GM21423 (cell line): Measurements from ENCODE around the gene NT5DC2.

Source experiments
- ATAC-seq: cut with Tn5 transposase; IDR thresholded peaks from one replicate; pipeline ENCODE4 v1.9.1; 2021; ENCODE audit warnings: mild to moderate bottlenecking, moderate library complexity; ENCODE audit not compliant: unreplicated experiment

The NT5DC2 gene

DNA sequence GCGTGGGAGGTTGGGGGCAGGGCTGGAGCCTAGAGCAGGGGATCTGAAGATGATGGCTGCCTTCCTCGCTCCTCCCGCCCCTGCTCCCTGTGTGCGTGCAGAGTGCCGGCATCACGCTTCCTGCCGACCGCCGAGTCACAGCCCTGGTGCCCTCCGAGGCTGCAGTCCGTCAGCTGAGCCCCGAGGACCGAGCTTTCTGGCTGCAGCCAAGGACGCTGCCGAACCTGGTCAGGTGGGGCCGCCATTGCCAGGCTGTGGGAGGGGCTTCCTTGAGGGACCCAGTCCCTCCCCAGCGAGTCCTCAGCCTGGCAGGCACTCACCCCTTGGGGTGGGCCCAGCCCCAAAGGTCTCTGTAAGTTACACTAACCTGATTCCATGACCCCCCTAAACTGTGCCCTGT lies 20.9 kb downstream of the NT5DC2 start:
- no peak for ATAC-seq

DNA sequence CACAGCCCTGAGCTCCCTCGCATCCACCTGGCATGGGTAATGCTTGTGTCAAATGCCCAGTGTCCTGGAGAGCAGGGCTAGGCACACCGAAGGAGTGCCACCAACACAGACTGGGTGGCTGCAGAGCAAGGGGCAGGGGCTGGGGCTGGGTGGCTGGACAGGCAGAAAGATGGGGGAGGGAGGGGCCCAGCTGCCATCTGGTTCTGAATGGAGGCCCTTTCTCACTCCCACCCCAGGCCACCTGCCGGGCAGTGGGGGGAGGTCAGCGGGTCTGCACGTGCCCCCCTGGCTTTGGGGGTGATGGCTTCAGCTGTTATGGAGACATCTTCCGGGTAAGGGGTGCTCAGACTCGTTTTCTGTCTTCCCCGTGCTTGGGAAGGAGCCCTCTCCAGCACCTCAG lies 21.6 kb downstream of the NT5DC2 start:
- ATAC-seq = no peak

DNA sequence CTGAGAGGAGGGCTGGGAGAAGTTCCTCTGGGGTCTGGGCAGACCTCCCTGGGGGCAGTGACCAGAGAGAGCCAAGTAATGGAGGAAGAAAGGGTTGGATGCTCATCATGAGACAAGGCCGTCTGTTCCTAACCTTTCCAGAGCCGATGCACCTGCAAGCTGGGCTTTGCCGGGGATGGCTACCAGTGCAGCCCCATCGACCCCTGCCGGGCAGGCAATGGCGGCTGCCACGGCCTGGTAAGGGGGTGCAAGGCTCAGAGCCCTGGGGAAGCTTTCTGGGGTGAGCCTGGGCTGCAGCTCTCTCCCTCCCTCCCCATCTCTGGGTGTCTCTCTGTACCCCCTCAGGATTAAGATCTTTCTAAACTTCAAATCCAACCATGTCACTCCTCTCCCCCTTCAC lies 22.1 kb downstream of the NT5DC2 start:
- ATAC-seq = no peak

DNA sequence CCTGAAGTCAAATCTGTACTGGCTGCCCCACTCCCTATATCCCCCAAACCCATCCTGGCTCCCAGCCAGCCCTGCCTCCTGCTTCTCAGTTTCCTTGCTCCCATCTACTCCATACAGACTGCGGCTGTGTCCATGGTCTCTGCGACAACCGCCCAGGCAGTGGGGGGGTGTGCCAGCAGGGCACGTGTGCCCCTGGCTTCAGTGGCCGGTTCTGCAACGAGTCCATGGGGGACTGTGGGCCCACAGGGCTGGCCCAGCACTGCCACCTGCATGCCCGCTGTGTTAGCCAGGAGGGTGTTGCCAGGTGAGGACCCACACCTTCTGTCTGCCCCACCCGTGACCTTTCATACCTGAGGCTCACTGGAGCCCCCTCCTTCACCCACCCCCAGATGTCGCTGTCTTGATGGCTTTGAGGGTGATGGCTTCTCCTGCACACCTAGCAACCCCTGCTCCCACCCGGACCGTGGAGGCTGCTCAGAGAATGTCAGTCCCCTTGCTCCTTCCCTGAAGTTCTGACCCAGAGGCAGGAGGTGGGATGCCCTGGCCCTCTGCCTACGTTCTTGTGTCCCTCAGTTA lies 23.8 kb downstream of the NT5DC2 start:
- ATAC-seq = no peak

DNA sequence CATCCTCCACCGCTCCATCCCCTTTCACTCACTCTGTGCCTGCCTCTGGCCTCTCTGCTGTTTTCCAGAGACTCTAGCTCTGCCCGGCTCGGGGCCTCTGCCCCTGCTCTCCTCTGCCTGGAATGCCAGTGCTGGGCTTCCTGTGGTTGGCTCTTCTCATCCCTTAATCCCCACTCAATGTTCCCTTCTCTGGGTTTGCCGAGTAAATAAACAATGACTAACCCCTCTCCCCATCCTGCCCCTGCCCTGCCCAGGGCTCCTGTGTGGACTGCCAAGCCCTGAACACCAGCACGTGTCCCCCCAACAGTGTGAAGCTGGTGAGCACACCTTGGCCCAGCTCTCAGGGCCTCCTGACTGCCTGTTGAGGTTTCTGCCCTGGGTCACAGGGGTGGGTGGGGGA lies 26.3 kb downstream of the NT5DC2 start:
- no peak for ATAC-seq

DNA sequence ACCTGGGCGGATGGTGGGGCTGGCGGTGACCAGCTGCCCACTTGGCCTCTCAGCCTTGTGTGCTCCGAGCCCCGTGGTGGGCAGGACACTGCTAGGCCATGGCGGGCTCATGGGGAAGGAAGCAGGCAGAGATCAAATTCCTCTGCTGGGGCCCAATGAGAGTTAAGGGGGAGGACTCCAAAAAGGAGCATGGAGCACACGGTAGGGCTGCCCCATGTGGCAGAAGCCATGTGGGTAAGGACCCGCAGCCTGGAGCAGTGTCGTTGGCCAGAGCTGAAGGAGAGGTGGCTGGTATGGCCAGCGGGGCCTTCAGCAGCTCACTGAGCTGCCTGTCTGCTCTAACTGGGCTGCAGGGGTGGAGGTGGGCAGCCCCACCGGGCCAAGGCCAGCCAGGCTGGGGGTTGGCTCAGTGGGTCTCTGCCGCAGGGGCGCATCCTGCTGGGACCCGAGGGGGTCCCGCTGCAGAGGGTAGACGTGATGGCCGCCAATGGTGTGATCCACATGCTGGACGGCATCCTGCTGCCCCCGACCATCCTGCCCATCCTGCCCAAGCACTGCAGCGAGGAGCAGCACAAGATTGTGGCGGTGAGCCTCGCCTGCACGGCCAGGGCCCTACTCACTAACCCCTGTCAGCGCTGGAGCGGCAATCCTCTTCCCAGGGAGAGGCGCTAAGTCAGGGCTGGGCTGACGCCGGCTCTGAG lies 27.2 kb downstream of the NT5DC2 start:
- ATAC-seq = no peak

DNA sequence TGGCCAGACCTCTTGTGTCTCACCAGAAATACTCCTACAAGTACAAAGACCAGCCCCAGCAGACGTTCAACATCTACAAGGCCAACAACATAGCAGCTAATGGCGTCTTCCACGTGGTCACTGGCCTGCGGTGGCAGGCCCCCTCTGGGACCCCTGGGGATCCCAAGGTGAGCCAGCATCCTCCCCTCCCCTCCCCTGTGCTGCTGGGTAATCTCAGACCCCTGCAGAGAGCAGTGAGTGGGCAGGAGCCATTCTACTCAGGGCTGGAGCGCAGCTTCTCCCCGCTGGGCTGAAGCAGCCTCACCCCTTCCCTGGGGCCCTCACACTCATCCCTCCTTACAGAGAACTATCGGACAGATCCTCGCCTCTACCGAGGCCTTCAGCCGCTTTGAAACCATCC lies 28.7 kb downstream of the NT5DC2 start:
- ATAC-seq = no peak

DNA sequence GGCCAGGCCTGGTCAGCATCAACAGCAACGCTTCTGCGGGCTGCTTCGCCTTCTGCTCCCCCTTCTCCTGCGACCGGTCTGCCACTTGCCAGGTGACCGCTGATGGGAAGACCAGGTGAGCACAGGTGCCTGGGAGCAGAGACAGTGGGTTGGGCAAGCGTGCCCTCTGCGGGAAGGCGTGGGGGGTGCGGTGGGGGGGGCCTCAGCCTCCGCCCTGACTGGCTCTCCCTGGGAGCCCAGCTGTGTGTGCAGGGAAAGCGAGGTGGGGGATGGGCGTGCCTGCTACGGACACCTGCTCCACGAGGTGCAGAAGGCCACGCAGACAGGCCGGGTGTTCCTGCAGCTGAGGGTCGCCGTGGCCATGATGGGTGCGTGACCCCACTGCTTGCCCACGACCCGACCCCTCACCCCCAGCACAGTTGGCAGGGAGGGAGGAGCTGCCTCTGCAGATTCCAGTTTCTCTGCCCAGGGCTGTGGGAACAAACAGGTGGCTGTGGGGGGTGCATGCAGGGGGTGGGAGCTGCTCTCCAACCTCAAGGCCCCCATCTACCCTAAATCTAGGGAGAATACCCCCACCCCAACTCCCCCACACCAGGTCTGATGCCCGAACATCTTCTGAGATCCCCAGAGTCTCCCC lies 29.8 kb downstream of the NT5DC2 start:
- no peak for ATAC-seq

DNA sequence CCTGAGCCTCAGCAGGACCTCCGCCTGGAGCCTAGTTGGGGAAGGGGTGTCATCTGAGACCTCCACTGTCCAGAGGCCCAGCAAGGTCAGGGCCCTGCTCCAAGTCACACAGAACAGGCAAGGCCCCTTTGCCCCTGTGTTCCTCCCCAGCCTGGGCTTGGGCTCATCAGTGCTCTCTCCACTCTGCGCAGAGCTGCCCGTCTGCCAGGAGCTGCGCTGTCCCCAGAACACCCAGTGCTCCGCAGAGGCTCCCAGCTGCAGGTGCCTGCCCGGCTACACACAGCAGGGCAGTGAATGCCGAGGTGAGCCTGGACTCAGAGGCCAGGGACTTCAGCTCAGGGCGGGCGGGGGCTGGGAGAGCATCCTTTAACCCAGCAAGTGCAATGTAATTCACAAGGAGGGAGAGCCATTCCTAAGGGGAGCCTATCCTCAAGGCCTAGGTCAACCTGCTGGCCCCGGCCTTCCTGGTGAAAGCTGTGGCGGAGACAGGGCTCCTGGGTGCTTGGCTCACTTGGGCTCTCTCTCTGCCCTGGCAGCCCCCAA lies 30.8 kb downstream of the NT5DC2 start:
- ATAC-seq = no peak

DNA sequence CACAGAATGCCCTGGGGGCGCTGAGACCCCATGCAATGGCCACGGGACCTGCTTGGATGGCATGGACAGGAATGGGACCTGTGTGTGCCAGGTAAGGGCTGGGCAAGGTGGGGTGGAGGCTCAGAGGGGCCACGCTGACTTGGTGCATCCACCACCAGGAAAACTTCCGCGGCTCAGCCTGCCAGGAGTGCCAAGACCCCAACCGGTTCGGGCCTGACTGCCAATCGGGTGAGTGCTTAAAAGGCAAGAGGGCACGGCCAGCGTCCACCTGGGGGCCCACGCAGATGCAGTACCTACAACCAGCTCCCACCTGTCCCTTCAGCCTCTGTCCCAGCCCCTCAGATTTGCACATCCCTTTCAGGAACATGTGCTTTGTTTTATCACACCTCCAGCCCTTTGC lies 31.7 kb downstream of the NT5DC2 start:
- no peak for ATAC-seq

DNA sequence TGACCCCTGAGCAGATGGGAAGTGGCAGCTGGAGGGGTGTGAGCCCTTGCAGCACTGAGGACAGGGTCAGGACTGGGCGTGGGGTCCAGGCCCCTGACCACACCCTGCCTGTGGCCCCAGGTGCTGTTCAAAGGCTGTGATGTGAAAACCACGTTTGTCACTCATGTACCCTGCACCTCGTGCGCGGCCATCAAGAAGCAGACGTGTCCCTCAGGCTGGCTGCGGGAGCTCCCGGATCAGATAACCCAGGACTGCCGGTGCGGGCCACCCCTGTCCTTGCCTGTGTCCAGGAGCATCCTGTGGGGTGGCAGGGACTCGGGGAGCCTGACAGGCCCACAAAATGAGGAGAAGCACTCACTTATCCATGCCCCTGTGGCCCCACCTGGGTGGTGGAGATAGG lies 32.6 kb downstream of the NT5DC2 start:
- ATAC-seq = no peak

DNA sequence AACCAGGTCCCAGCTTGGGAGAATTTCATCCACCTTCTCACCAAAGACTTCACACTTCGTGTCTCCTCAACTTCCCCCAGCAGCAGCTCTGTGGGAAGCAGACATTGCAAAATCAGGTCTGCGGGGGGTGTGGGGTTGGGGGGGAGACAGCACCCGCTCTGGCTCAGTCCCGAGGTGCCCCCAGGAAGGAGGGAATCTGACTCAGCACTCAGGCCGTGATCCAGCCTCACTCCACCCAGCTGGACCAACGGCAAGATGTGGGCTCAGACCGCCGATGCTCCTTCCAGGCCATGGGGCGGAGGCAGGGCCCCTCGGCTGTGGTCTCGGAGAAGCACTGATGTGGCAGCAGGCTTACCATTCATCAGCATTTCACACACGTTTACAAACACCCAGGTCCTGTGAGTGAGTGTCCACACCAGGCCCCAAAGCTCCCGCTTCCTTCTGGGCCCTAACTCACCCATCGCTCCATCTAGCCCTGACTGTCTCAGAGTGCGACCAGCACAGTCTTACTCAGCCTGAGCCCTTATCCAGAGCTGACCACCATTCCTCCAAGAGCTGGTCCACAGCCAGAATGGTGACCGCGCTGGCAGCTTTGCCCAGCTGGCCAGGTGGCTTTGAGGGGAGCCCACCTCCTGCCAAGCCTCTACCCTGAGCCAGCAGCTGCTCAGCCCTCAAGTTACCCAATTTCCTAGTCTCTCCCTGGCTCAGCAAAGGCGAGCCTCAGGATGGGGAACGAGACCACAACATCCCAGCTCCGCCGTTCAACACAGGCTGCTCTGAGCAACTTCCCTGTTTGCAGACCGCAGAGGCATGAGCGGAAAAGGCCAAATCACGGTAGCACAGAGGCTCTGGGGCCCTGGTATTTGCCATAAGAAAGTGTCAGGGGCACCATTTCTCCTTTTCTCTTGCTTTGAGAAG lies 35.3 kb downstream of the NT5DC2 start:
- no peak for ATAC-seq

DNA sequence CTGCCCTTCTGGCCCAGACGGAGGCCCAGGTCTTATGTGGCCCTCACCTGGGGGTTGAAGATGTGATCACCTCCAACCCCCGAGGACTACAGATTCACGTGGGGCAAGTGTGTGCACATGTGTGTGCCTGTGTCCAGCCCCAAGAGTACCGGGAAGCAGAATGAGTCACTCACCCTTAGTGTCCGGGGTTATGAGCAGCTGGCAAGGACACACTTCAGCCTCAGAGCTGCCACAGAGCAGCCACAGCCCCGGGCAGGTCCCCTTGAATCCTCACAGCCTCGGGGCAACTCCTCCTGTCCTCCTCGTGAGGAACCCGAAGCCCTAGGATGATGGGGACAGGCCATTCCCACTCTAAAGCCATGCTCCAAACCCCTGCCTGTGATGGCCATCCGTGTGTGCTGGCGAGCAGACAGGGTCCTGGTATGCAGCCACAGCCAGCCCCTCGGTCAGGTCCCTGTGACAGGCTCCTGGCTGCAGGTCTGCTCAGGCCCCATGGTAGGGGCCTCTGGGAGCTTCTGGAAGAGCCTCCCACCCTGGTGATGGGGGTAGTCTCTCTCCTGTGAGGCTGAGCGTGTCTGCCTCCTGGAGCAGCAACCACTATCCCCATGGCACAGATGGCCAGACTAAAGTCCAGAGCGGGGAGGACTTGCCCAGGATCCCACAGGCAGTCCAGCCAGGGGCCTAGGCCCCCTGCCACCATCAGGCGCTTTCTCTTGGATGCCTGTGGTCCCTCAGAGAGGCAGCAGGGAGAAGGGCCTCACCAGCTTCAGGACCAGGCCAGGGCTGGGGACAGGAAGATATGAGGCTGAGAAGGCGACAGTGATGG lies 37.7 kb downstream of the NT5DC2 start:
- no peak for ATAC-seq

DNA sequence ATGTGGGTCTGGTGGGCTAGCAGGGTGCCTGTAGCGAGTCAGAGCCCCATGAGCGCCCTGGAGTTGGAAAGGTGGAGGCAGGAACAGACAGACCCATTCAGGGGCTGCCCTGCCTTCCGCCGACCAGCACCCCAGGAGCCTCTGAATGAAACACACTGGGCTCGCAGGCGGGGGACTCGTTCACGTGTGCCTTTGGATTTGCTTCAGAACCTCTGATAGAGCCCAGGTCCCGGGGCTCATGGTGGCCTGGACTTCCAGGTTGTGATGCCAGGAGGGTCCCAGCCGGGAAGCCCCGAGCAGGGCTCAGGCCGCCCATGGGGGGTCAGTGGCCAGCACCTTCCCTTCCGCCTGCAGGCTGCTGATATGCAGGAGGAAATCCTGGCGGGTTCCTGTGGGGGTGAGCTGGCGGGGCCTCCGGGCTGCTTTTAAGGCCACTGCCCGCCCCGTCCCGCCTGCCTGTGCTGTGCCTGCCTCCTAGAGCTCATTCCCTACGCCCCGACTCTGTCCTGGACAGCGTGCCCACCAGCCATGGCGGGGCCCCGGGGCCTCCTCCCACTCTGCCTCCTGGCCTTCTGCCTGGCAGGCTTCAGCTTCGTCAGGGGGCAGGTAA lies 38.7 kb downstream of the NT5DC2 start, which contains the start of gene STAB1:
TSS of gene STAB1 (plus strand) at position 453 of the 610 bp plus-strand sequence. CDS start at position 529, 76 bp downstream.
- ATAC-seq = no peak

DNA sequence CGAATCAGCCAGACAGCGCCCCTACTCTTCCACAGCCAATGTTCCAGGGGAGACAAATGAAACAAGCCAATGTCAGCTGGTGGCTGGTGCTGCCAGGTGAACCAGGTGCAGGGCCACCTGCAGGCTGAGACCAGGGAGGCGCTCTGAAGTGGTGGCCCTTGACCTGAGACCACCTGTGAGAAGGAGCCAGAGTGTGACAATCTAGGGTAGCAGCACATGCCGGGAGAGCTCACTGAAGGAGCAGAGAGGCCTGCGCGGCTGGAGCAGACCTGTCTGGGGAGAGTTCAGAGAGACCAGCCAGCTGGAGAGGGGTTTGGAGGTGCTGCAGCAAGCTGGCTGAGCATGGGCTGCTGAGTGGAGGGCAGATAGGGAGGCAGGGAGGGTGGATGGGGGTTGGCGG lies 39.2 kb downstream of the NT5DC2 start:
- no peak for ATAC-seq

DNA sequence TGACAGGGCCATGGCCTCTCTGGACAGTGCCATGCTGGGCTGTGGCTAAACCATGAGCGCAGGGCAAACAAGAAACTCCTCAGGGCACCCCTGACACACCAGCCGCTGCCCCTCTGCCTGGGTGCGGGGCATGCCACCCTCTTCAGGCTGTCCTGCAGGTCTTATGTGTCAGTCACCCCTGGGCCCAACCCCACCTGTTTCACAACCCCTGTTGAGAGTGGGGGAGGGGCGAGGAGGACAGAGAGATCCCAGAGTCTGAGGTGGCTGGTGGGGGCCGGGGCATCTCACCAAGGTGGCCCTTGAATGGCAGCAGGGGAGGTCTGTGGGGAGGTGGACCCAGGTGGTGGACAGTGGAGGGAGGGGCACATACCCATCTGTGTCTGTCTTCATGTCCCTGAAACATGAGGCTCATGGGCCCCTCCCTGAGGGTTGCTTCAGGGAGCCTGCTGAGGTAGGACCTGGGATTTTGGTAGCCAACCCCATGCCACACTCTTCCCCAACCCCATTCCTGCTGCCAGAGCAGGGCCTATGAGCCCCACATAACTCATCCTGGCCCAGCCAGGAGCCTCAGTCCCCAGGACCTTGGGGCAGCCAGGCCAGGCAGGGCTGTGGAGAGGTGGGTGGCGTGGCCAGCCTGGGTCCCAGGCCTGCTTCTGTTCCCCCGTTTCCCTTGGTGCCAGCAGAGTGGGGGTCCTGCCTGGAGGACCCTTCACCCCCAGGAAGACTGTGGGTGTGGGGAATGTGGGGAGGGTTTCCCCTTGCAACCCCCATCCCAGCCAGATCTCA lies 40.2 kb downstream of the NT5DC2 start:
- ATAC-seq = no peak

DNA sequence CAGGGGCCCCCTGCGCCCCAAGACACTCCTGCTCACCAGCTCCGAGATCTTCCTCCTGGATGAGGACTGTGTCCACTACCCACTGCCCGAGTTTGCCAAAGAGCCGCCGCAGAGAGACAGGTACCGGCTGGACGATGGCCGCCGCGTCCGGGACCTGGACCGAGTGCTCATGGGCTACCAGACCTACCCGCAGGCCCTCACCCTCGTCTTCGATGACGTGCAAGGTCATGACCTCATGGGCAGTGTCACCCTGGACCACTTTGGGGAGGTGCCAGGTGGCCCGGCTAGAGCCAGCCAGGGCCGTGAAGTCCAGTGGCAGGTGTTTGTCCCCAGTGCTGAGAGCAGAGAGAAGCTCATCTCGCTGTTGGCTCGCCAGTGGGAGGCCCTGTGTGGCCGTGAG lies 41.6 kb downstream of the NT5DC2 start:
- no peak for ATAC-seq

DNA sequence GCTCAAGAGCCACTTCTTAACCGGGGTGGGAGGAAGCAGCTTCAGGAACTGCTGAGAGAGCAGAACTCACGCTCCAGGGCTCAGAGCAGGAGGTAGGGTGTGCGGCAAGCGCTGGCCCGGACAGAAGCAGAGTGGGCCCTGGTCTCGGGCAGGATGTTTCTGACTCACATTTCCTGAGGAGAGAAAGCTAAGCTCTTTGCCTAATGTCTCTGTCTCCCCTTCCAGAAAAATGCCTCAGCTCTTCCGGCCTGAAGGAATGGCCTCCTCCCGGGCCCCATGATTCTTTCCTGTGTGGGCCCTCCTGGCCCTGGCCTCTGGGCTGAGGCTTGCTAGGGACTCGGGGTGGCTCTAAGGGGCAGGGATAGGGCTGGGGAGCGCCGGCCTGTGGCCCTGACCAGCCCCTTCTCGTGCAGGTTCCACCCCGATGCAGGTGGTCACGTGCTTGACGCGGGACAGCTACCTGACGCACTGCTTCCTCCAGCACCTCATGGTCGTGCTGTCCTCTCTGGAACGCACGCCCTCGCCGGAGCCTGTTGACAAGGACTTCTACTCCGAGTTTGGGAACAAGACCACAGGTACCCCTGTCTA lies 42.6 kb downstream of the NT5DC2 start:
- ATAC-seq = no peak
